Psoas muscle (tissue), 8 donors: Measurements from ENCODE around the gene OR2M7. TPM values are rescaled to one million over a fixed set of nuclear protein-coding genes. Genes with fewer than 3 reads are reported as not detected.

Source experiments
- ATAC-seq, 4 donors: fragments of 200-7000 bp; cut with Tn5 transposase; one replicate each; pipeline ENCODE4 v1.9.1; 2020; ENCODE audit warnings: moderate library complexity in 3 of 4, mild to moderate bottlenecking in 2 of 4
- DNase-seq, 2 donors: peaks; one replicate each; pipeline ENCODE4 v3.0.0-alpha.2; 2020
- H3K27ac ChIP-seq: fragments of 200-600 bp; one replicate; pipeline ENCODE4 v1.8.0; 2022
- H3K27me3 ChIP-seq, 3 donors: fragments of 200-600 bp in 1 of 3; one replicate each; pipeline versions ENCODE4 v1.6.1 to v1.8.0; 2013 to 2022; ENCODE audit warnings: low read length in 2 of 3, mild to moderate bottlenecking in 2 of 3, moderate library complexity in 1 of 3; ENCODE audit not compliant: insufficient read depth in 3 of 3
- H3K36me3 ChIP-seq, 2 donors: fragments of 200-600 bp in 1 of 2; one replicate each; pipeline versions ENCODE4 v1.6.1 to v1.8.0; 2013 to 2022; ENCODE audit warnings: low read depth in 1 of 2, mild to moderate bottlenecking in 1 of 2, moderate library complexity in 1 of 2; ENCODE audit not compliant: insufficient read depth in 1 of 2
- H3K4me1 ChIP-seq: fragments of 200-600 bp; one replicate; pipeline ENCODE4 v1.8.0; 2022
- H3K4me3 ChIP-seq: fragments of 200-600 bp; one replicate; pipeline ENCODE4 v1.8.0; 2022; ENCODE audit warnings: mild to moderate bottlenecking
- H3K9me3 ChIP-seq: fragments of 200-600 bp; one replicate; pipeline ENCODE4 v1.8.0; 2022
- WGBS, 3 donors: extraction: QIAGEN DNeasy Blood & Tissue Kit; methylation state at CpG; one replicate each; pipeline versions ENCODE4 v1.1.6 to v1.1.7; 2013; 5-methylcytosine and 5-hydroxymethylcytosine counted together
- intact Hi-C, 2 donors: fragments of 100-400 bp; cut with DNase I; formaldehyde crosslinking; loops; one replicate each; pipeline versions ENCODE4 v1.11.0 to v1.14.2; 2022
- long read RNA-seq, 2 donors: library from polyadenylated mRNA; unstranded; transcript quantifications; one replicate each; pipeline ENCODE4 v2.0.0, GENCODE V29; 2021
- polyA plus RNA-seq, 3 donors: library from polyadenylated mRNA; stranded (reverse); fragments of 200-250 nt; gene quantifications; one replicate each; pipeline ENCODE4 v1.2.3, GENCODE V29; 2013
- total RNA-seq, 4 donors: library from RNA; stranded (reverse); fragmentation: NEBNext Ultra II Directional in 2 of 4; extraction: Animal tissue kit (Norgen Biotek cat#: 25700) in 2 of 4; gene quantifications; one replicate each; pipeline versions ENCODE4 v1.2.1 to v1.2.4, GENCODE V29; 2021 to 2023
- TF ChIP-seq, protein P1 (sequence below): fragments of 200-600 bp; IDR thresholded peaks from one replicate; pipeline ENCODE4 v1.8.0; 2022; ENCODE audit warnings: antibody characterized with exemption
- donor health status: healthy with polysubstance abuse.
- donor health status: DM: no; HTN: no; CAD: no; lungs with moderate emphysema.
- donor health status: Bipolar disorder and iron deficiency.
- donor health status: healthy.
- donor health status: DM: yes; HTN: yes; CAD: no.
- donor health status: DM: no; HTN: no; CAD: no.
- donor health status: DM: no; HTN: no; CAD: no.
- donor health status: DM: yes; HTN: yes; CAD: no.

The OR2M7 gene
- total RNA-seq (not detected), polyA plus RNA-seq (not detected)
- long read RNA-seq, donor 1: 0 reads
- long read RNA-seq, donor 2: 0 reads

- no peak within 1 kb of the TSS for H3K27ac ChIP-seq
- ATAC-seq (no peak), DNase-seq (no peak)
- H3K4me3 ChIP-seq: no peak within 1 kb of the TSS
- intact Hi-C loops: no loop called here
- no peaks in the 10 kb centered on the region for H3K27me3 ChIP-seq
- H3K36me3 ChIP-seq: no peaks in the 10 kb centered on the region
- WGBS, 3 donors: 85 to 100% (median 92%) methylated on average over 1 of the region's 1 CpG
- TF ChIP-seq, protein P1, sequence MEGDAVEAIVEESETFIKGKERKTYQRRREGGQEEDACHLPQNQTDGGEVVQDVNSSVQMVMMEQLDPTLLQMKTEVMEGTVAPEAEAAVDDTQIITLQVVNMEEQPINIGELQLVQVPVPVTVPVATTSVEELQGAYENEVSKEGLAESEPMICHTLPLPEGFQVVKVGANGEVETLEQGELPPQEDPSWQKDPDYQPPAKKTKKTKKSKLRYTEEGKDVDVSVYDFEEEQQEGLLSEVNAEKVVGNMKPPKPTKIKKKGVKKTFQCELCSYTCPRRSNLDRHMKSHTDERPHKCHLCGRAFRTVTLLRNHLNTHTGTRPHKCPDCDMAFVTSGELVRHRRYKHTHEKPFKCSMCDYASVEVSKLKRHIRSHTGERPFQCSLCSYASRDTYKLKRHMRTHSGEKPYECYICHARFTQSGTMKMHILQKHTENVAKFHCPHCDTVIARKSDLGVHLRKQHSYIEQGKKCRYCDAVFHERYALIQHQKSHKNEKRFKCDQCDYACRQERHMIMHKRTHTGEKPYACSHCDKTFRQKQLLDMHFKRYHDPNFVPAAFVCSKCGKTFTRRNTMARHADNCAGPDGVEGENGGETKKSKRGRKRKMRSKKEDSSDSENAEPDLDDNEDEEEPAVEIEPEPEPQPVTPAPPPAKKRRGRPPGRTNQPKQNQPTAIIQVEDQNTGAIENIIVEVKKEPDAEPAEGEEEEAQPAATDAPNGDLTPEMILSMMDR: no peak
- no peaks in the 10 kb centered on the region for H3K9me3 ChIP-seq
- H3K4me1 ChIP-seq: no peaks in the 10 kb centered on the region
Measured at GRCh38 chr1:248324468-248324867, at the start of gene OR2M7. TSS of gene OR2M7 (minus strand) at chr1:248324568. CDS start at chr1:248324568, 0 bp downstream.

- H3K36me3 ChIP-seq: no peaks in the 10 kb centered on the region
- no peaks in the 10 kb centered on the region for H3K27me3 ChIP-seq
- no peak for DNase-seq
- peaks cover 5% of the 10 kb centered on the region for H3K9me3 ChIP-seq
- 57 to 65% (median 60%) methylated on average over 4 of the region's 4 CpGs for WGBS, 3 donors
- H3K4me1 ChIP-seq: no peaks in the 10 kb centered on the region
- intact Hi-C loops: no loop called here
- H3K27ac ChIP-seq: no peak overlapping the region
- ATAC-seq: no peak
- TF ChIP-seq, protein P1: no peak
- H3K4me3 ChIP-seq: no peak overlapping the region
Measured at GRCh38 chr1:248373761-248374160, 49.4 kb upstream of the OR2M7 start.

DNA sequence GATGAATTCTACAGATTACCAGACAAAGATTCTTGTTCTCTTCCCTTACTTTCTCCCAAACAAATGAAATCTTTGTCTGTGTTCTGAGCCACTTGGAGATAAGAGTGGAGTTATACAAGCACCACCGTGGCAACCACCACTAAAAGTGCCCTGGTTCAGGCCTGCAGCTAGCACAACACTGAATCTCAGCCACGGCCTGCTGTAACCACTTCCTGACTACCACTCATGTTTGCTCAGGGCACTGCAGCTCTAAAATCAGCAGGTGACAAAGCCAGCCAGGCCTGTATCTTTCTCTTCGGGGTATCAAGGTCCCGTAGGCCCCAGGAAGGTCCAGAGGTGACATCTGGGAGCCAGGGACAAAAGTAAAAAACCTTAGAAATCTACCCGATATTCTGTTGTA lies 48.0 kb upstream of the OR2M7 start:
- no peaks in the 10 kb centered on the region for H3K36me3 ChIP-seq
- intact Hi-C loops: no loop called here
- H3K27me3 ChIP-seq: no peaks in the 10 kb centered on the region
- DNase-seq: no peak
- no peak overlapping the region for H3K27ac ChIP-seq
- 65 to 81% (median 68%) methylated on average over 5 of the region's 5 CpGs for WGBS, 3 donors
- H3K4me1 ChIP-seq: no peaks in the 10 kb centered on the region
- TF ChIP-seq, protein P1: no peak
- ATAC-seq: no peak
- H3K4me3 ChIP-seq: no peak overlapping the region
- H3K9me3 ChIP-seq: peaks cover 5% of the 10 kb centered on the region

GRCh38 chr1:248366609-248367008 lies 42.2 kb upstream of the OR2M7 start:
- peaks cover 16% of the 10 kb centered on the region for H3K9me3 ChIP-seq
- H3K27ac ChIP-seq: no peak overlapping the region
- intact Hi-C loops: no loop called here
- H3K4me1 ChIP-seq: no peaks in the 10 kb centered on the region
- DNase-seq: no peak
- H3K4me3 ChIP-seq: no peak overlapping the region
- TF ChIP-seq, protein P1: no peak
- H3K27me3 ChIP-seq: no peaks in the 10 kb centered on the region
- ATAC-seq: no peak
- H3K36me3 ChIP-seq: no peaks in the 10 kb centered on the region

GRCh38 chr1:248361121-248361715 lies 36.9 kb upstream of the OR2M7 start, which contains the start of gene OR2T4:
TSS of gene OR2T4 (plus strand) at chr1:248361665. CDS start at chr1:248361665, 0 bp downstream.
- Histone ChIP-seq H3K9me3 (peaks cover 11% of the 10 kb centered on the region), H3K27ac (no peak within 1 kb of the TSS), H3K4me3 (no peak within 1 kb of the TSS), H3K27me3 (no peaks in the 10 kb centered on the region), H3K4me1 (no peaks in the 10 kb centered on the region), H3K36me3 (no peaks in the 10 kb centered on the region)
- ATAC-seq (no peak), DNase-seq (no peak)
- 35 to 49% (median 45%) methylated on average over 3 of the region's 3 CpGs for WGBS, 3 donors
- intact Hi-C loops: no loop called here
- TF ChIP-seq, protein P1: no peak
